Right lobe of liver (tissue), 6 donors: ENCODE data around the gene MEIKIN. TPM values are rescaled to one million over a fixed set of nuclear protein-coding genes. Genes with fewer than 3 reads are reported as not detected.

ENCODE experiments used
- ATAC-seq, 4 donors: fragments of 200-7000 bp; cut with Tn5 transposase; one replicate each; pipeline ENCODE4 v1.9.1; 2020; ENCODE audit warnings: mild to moderate bottlenecking in 4 of 4, moderate library complexity in 4 of 4
- DNase-seq, 3 donors: peaks; one replicate each; pipeline ENCODE4 v3.0.0-alpha.2; 2020
- H3K27ac ChIP-seq, 3 donors: fragments of 200-600 bp; one replicate each; pipeline ENCODE4 v1.8.0; 2022
- H3K27me3 ChIP-seq, 2 donors: fragments of 200-600 bp; one replicate each; pipeline ENCODE4 v1.8.0; 2022
- H3K36me3 ChIP-seq, 4 donors: fragments of 200-600 bp; sonication (generic) in 1 of 4; one replicate each; pipeline versions ENCODE4 v1.5.1 to v1.8.0; 2017 to 2022; ENCODE audit warnings: control low read depth in 1 of 4
- H3K4me1 ChIP-seq, 4 donors: fragments of 200-600 bp; sonication (generic) in 1 of 4; one replicate each; pipeline versions ENCODE4 v1.5.1 to v1.8.0; 2017 to 2022; ENCODE audit warnings: control low read depth in 1 of 4
- H3K4me3 ChIP-seq, 3 donors: fragments of 200-600 bp; one replicate each; pipeline ENCODE4 v1.8.0; 2022
- H3K9me3 ChIP-seq, 4 donors: fragments of 200-600 bp; sonication (generic) in 1 of 4; one replicate each; pipeline versions ENCODE4 v1.5.1 to v1.8.0; 2017 to 2022; ENCODE audit warnings: control low read depth in 1 of 4
- POLR2A ChIP-seq: fragments of 450-650 bp; IDR thresholded peaks from one replicate; pipeline ENCODE4 v1.6.1; 2017; ENCODE audit warnings: antibody characterized with exemption, mild to moderate bottlenecking
- WGBS: methylation state at CpG from one replicate; pipeline ENCODE4 v1.1.6; 2018; ENCODE audit warnings: low coverage, low lambda C conversion rate; ENCODE audit not compliant: insufficient coverage; ENCODE audit errors: missing lambda C conversion rate; 5-methylcytosine and 5-hydroxymethylcytosine counted together
- intact Hi-C, 2 donors: fragments of 100-400 bp; cut with DNase I; formaldehyde crosslinking; loops; one replicate each; pipeline versions ENCODE4 v1.11.2 to v1.14.1; 2022
- total RNA-seq, 6 experiments: library from RNA; depleted of rRNA in 2 of 6; stranded (reverse); fragments of >200 nt in 2 of 6; fragmentation: NEBNext Ultra II Directional in 3 of 6; extraction: Animal tissue kit (Norgen Biotek cat#: 25700) in 3 of 6; gene quantifications; one replicate each; pipeline versions ENCODE4 v1.1.0 to v1.2.4, GENCODE V29; 2016 to 2023
- TF ChIP-seq, protein P1 (sequence below), 4 donors: fragments of 200-600 bp in 3 of 4; fragments of 450-650 bp in 1 of 4; IDR thresholded peaks; one replicate each; pipeline versions ENCODE4 v1.5.1 to v1.8.0; 2016 to 2022; ENCODE audit warnings: antibody characterized with exemption in 4 of 4, mild to moderate bottlenecking in 2 of 4
- donor health status: DM: no; HTN: yes; CAD: no.
- donor health status: DM: no; HTN: no; CAD: no.
- donor health status: DM: no; HTN: no; CAD: no.
- donor health status: DM: no; HTN: yes; CAD: no.
- donor health status: DM: no; HTN: yes; CAD: no.

MEIKIN gene
- total RNA-seq, 6 experiments from 2014 or later: 0.55 TPM; not detected in 5

DNA sequence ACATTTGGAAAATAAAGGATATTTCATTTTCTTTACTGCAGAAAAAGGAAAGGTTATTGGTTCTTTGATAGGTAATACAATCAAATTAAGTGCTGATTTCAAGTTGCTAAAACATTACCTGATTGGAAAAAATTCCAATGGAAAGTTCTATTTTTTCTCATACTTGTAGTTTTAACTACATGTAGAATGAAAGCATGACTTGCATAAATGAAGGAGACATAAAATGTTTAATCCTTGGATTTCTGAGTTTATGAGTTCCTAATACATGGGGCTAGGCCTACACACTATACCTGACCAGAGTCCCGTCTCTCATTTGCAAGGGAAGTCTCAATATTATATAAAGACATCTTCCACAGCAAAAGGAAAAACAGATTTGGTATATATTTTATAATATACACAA lies 5.2 kb upstream of the MEIKIN start:
- Histone ChIP-seq H3K4me1 (no peaks in the 10 kb centered on the region), H3K27me3 (no peaks in the 10 kb centered on the region), H3K27ac (no peak overlapping the region), H3K4me3 (no peak overlapping the region), H3K9me3 (no peaks in the 10 kb centered on the region), H3K36me3 (no peaks in the 10 kb centered on the region)
- DNase-seq: no peak
- WGBS: 76% methylated on average over 1 of the region's 1 CpG
- TF ChIP-seq POLR2A: no peak
- TF ChIP-seq, protein P1, sequence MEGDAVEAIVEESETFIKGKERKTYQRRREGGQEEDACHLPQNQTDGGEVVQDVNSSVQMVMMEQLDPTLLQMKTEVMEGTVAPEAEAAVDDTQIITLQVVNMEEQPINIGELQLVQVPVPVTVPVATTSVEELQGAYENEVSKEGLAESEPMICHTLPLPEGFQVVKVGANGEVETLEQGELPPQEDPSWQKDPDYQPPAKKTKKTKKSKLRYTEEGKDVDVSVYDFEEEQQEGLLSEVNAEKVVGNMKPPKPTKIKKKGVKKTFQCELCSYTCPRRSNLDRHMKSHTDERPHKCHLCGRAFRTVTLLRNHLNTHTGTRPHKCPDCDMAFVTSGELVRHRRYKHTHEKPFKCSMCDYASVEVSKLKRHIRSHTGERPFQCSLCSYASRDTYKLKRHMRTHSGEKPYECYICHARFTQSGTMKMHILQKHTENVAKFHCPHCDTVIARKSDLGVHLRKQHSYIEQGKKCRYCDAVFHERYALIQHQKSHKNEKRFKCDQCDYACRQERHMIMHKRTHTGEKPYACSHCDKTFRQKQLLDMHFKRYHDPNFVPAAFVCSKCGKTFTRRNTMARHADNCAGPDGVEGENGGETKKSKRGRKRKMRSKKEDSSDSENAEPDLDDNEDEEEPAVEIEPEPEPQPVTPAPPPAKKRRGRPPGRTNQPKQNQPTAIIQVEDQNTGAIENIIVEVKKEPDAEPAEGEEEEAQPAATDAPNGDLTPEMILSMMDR (IDR thresholded peaks at IDR 0.05): no peak
- no peak for ATAC-seq
- intact Hi-C loops: no loop called here

DNA sequence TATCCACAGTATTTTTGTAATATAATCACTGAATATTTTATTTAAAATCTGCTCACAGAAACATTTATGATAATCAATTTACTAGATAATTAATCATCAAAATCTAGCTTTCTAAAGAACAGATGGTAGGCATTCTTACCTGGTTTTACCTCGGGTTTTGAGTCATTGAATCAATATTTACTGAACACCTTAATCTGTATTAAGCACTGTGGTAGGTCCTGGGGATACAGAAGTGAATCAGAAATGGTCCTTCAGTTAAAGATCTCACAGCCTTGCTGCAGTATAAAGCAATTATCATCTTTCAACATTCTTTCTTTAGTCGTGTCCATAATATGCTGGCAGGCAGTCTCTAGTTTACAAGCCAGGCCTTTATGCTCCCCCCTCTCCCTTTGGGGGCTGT lies 2.0 kb upstream of the MEIKIN start:
- intact Hi-C loops: no loop called here
- no peaks in the 10 kb centered on the region for H3K9me3 ChIP-seq
- TF ChIP-seq, protein P1 (IDR thresholded peaks at IDR 0.05): no peak
- TF ChIP-seq POLR2A: no peak
- no peaks in the 10 kb centered on the region for H3K36me3 ChIP-seq
- H3K27me3 ChIP-seq: no peaks in the 10 kb centered on the region
- ATAC-seq (no peak), DNase-seq (no peak)
- no peak overlapping the region for H3K27ac ChIP-seq
- no peaks in the 10 kb centered on the region for H3K4me1 ChIP-seq
- no peak overlapping the region for H3K4me3 ChIP-seq
- WGBS: 40% methylated on average over 2 of the region's 2 CpGs

DNA sequence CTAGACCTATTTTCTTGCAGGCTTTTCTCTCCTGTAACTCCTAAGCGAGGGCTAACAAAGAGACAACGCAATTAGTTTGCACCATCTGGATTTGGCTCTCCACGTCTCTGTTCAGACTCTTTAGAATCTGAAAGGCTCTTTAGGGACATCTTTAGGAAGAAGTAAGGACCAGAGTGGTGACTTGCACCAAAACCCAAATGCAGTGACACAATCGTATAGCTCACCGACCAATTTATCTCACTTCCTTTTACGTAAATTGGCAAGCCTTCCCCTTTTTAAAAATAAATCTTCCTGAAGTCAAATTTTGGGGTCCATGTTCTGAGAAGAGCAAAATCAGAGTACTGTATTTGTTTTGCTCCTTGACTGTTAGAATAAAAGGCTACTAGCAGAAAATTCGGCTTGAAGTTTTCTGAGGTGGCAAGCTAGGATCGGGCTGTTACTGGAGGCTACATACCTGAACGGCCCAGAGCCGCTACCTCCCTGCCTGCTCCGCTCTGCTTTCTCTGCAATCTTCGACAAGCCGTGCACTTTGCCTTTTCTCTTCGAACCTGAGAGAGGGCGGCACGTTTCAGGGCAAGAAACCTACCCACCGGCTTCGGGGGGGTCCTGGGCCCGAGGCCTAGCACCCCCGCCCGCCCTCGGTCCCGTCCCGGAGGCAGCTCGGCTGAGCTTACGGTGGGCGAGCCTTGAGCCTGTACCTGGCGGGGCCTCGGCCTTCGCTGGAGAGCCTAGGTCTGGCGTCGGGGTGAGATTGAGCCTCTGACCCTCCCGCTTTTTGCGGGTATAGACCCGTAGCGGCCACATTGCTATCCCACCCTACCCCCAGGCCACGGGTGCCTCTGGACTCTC lies 537 bp downstream of the MEIKIN start:
- DNase-seq: no peak
- WGBS: 69% methylated on average over 15 of the region's 37 CpGs
- TF ChIP-seq, protein P1 (IDR thresholded peaks at IDR 0.05): no peak
- TF ChIP-seq POLR2A: no peak

DNA sequence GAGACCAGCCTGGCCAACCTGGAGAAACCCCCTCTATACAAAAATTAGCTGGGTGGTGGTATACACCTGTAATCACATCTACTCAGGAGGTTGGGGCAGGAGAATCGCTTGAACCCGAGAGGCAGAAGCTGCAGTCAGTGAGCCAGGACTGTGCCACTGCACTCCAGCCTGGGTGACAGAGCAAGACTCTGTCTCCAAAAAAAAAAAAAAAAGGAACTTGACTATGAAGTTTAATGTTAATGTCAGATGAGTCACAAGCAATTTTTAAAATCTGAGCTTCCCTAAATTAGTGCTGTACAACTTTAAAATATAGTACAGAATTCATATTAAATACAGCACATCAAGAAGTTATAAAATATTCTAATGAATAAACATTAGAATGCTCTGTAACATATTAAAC lies 1.5 kb downstream of the MEIKIN start:
- Histone ChIP-seq H3K36me3 (no peaks in the 10 kb centered on the region), H3K9me3 (no peaks in the 10 kb centered on the region), H3K4me1 (no peaks in the 10 kb centered on the region), H3K4me3 (no peak overlapping the region), H3K27ac (no peak overlapping the region), H3K27me3 (no peaks in the 10 kb centered on the region)
- ATAC-seq (peak in 1 of 4 donors; percentile 28), DNase-seq (no peak)
- intact Hi-C loops: no loop called here
- TF ChIP-seq POLR2A: no peak
- TF ChIP-seq, protein P1 (IDR thresholded peaks at IDR 0.05): no peak
- 76% methylated on average over 2 of the region's 2 CpGs for WGBS

More for the DNA sequence above, 537 bp downstream of the MEIKIN start:
- H3K4me1 ChIP-seq: no peaks in the 10 kb centered on the region
- H3K36me3 ChIP-seq: no peaks in the 10 kb centered on the region
- intact Hi-C loops: no loop called here
- peak in 2 of 4 donors; percentile 32 to 39 for ATAC-seq
- no peak overlapping the region for H3K4me3 ChIP-seq
- no peak overlapping the region for H3K27ac ChIP-seq
- no peaks in the 10 kb centered on the region for H3K9me3 ChIP-seq
- no peaks in the 10 kb centered on the region for H3K27me3 ChIP-seq
